ENCODE data around the gene PRMT3.
"Not testable (repeated sequence)": the region's sequence is repeated elsewhere in the genome, so short reads cannot be mapped to it uniquely, and the experiment has no call there.

The PRMT3 gene

DNA sequence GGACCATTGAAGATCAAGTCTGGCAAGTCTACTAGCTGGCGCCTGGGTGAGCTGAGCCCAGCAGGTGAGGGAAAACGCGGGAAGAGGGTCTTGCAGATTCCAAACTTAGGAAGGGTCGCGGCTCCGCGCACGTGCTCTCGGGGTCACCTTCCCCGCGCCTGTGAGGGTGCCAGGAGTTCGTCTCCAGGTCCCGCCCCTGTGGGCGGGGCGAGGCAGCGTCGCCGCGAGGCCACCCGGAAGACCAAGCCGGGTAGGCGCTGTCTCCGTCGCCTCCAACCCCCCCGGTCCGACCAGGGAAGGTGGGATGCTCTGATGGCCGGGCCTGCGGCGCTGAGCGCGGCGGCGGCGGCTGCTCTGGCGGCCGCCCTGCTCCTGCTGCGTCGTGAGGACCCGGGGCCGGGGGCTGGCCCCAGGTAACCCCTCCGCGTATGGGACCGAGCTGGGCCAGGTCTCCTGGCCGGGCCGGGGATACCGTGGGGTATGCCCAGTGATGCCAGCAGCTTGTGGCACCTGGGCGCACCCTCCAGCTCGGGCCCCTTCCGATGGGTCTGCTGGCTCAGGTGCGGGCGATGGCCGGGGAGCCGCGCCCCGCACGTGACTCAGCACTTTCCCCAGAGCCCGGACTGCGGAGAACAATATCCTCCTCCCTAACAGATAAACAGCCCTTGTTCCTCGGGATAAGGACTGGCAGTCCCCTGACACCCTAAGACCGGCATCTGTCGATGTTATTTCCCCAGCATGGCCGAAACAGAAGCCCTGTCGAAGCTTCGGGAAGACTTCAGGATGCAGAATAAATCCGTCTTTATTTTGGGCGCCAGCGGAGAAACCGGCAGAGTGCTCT lies 23.8 kb upstream of the PRMT3 start, which contains the start of gene HTATIP2:
TSS of gene HTATIP2 (plus strand) at position 215 of the 841 bp plus-strand sequence. CDS start at position 739, 524 bp downstream.
- Histone ChIP-seq H3K36me3 (ENCODE audit: control insufficient read depth, insufficient read depth, low read length) (no peaks in the 10 kb centered on the region; the same call in 1 of the 2 replicates), H3K27me3 (replicated peaks; ENCODE audit: control insufficient read depth, insufficient read depth, low read length) (no peaks in the 10 kb centered on the region), H3K4me3 (replicated peaks; ENCODE audit: low read depth, low read length) (peak within 1 kb of the TSS; percentile 76)
- TF ChIP-seq, protein P1, sequence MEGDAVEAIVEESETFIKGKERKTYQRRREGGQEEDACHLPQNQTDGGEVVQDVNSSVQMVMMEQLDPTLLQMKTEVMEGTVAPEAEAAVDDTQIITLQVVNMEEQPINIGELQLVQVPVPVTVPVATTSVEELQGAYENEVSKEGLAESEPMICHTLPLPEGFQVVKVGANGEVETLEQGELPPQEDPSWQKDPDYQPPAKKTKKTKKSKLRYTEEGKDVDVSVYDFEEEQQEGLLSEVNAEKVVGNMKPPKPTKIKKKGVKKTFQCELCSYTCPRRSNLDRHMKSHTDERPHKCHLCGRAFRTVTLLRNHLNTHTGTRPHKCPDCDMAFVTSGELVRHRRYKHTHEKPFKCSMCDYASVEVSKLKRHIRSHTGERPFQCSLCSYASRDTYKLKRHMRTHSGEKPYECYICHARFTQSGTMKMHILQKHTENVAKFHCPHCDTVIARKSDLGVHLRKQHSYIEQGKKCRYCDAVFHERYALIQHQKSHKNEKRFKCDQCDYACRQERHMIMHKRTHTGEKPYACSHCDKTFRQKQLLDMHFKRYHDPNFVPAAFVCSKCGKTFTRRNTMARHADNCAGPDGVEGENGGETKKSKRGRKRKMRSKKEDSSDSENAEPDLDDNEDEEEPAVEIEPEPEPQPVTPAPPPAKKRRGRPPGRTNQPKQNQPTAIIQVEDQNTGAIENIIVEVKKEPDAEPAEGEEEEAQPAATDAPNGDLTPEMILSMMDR (IDR thresholded peaks at IDR 0.05; ENCODE audit: insufficient read depth, low read length, poor library complexity, severe bottlenecking): no peak
- peak; percentile 88 for DNase-seq (ENCODE audit: extremely low read depth, insufficient read length)

DNA sequence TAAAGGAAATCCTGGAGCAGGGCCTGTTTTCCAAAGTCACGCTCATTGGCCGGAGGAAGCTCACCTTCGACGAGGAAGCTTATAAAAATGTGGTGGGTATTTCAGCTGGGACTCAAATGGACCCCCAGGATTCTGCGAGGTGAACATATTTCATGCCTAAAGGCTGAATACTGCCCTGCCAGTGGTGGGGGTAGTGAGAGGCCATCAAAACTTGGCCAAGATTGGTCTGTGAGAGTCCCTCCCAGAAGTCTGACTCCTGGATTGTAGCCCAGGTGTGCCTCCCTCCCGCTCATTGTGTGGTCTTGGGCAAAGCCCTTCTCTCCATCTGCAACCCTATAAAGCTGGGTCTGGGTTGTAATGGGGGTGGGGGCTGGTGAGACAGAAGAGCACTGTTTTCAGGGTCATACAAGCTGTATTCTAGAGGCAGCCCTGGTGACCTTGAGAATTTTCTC lies 23.1 kb upstream of the PRMT3 start:
- no peak for DNase-seq (ENCODE audit: extremely low read depth, insufficient read length)
- Histone ChIP-seq H3K36me3 (ENCODE audit: control insufficient read depth, insufficient read depth, low read length) (no peaks in the 10 kb centered on the region; the same call in 1 of the 2 replicates), H3K4me3 (replicated peaks; ENCODE audit: low read depth, low read length) (peak overlapping the region; percentile 76), H3K27me3 (replicated peaks; ENCODE audit: control insufficient read depth, insufficient read depth, low read length) (no peaks in the 10 kb centered on the region)
- TF ChIP-seq, protein P1 (IDR thresholded peaks at IDR 0.05; ENCODE audit: insufficient read depth, low read length, poor library complexity, severe bottlenecking): no peak

DNA sequence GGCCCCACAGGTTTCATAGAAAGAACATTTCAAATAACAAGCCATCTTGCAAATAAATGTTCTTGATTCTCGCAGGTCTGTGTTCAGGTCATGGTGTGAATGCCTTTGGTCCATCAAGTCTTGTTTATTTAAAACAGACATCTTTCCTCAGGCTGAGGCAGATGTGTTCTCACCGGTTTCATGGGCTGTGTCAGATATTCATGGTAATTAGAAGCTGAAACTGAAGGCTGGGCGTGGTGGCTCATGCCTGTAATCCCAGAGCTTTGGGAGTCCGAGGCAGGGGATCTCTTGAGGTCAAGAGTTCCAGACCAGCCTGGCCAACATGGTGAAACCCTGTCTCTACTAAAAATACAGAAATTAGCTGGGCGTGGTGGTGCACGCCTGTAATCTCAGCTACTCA lies 22.1 kb upstream of the PRMT3 start:
- DNase-seq (ENCODE audit: extremely low read depth, insufficient read length); H3K36me3 ChIP-seq (ENCODE audit: control insufficient read depth, insufficient read depth, low read length); H3K27me3 ChIP-seq (replicated peaks; ENCODE audit: control insufficient read depth, insufficient read depth, low read length); H3K4me3 ChIP-seq (replicated peaks; ENCODE audit: low read depth, low read length): not testable (repeated sequence)

DNA sequence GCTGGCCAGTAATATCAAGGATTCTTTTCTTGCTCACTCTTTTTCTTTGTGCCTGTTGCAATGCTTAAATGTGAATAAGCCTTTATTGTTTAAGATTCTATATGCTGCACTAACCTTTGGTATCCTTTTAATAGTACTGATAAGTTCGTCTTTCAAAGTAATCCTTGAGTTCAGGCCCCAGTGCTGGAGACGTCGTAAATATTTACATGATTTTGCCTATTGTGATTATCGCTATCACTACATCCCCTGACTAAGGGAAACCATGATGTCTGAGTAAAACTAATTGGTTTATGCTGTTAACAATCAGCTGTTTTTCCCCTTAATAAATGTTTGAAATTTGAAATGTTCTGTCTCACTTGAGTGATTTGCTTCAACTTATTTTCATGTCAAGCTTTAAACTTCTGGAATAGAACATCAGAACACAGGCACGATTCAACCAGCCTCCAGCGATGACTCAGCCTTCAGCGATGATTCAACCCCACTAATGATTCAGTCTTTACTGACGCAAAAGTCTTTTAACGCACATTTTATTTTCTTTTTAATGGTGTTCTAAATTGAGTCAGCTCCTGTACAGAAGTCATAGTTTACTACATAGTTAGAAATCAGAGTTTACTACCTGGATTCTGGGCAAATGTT lies 20.1 kb upstream of the PRMT3 start:
- Histone ChIP-seq H3K4me3 (replicated peaks; ENCODE audit: low read depth, low read length) (no peak overlapping the region), H3K36me3 (ENCODE audit: control insufficient read depth, insufficient read depth, low read length) (no peaks in the 10 kb centered on the region; the same call in 1 of the 2 replicates), H3K27me3 (replicated peaks; ENCODE audit: control insufficient read depth, insufficient read depth, low read length) (no peaks in the 10 kb centered on the region)
- TF ChIP-seq, protein P1 (IDR thresholded peaks at IDR 0.05; ENCODE audit: insufficient read depth, low read length, poor library complexity, severe bottlenecking): no peak
- DNase-seq (ENCODE audit: extremely low read depth, insufficient read length): no peak

DNA sequence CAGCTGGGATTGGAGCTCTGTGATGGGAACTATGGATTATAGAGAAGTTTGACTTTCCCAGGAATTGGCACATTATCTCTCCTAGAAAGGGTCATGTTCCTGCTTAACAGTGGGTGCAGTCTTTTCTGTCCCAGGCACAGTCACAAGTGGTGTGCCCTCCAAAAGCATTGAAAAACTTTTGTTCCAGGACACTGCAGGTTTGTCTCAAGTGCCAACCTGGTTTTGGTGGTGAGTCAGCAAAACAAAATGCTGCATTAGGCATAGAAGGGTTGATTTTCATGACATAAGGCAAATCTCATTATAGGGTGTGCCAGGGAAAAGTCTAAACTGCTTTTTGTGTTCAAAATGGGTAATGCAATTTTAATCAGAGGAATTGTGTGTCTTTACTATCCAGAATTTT lies 19.1 kb upstream of the PRMT3 start:
- TF ChIP-seq, protein P1 (IDR thresholded peaks at IDR 0.05; ENCODE audit: insufficient read depth, low read length, poor library complexity, severe bottlenecking): no peak
- Histone ChIP-seq H3K4me3 (replicated peaks; ENCODE audit: low read depth, low read length) (no peak overlapping the region), H3K36me3 (ENCODE audit: control insufficient read depth, insufficient read depth, low read length) (no peaks in the 10 kb centered on the region; the same call in 1 of the 2 replicates), H3K27me3 (replicated peaks; ENCODE audit: control insufficient read depth, insufficient read depth, low read length) (no peaks in the 10 kb centered on the region)
- DNase-seq (ENCODE audit: extremely low read depth, insufficient read length): no peak

DNA sequence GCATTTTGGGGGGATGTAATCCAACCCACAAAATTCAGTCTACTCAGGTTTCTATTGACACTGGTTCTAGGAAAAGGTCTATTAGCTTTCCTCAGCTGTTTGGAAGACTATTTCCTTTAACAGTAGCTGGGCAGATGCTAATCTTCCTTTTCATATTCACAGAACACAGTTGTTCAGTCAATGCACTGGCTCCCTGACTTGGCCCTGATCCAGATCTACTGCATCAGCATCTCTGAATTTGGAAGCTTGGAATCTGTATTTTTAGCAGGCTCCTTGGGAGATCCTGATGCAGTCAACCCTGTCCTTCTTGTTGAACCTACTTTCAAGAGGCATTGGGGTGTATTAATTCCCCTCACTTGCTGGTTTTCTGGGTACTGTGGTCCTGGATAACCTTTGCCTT lies 17.7 kb upstream of the PRMT3 start:
- Histone ChIP-seq H3K27me3 (replicated peaks; ENCODE audit: control insufficient read depth, insufficient read depth, low read length) (no peaks in the 10 kb centered on the region), H3K36me3 (ENCODE audit: control insufficient read depth, insufficient read depth, low read length) (no peaks in the 10 kb centered on the region; the same call in 1 of the 2 replicates), H3K4me3 (replicated peaks; ENCODE audit: low read depth, low read length) (no peak overlapping the region)
- no peak for DNase-seq (ENCODE audit: extremely low read depth, insufficient read length)
- TF ChIP-seq, protein P1 (IDR thresholded peaks at IDR 0.05; ENCODE audit: insufficient read depth, low read length, poor library complexity, severe bottlenecking): no peak
